Stimulated activated CD8-positive, alpha-beta memory T cell treated with anti-CD3 and anti-CD28 coated beads, Interleukin-15, amount 100 ng/mL, for 48 hours (primary cell): Measurements from ENCODE around the gene MAP2K1.
"Not testable (repeated sequence)": the region's sequence is repeated elsewhere in the genome, so short reads cannot be mapped to it uniquely, and the experiment has no call there.

Experiments used
- DNase-seq, 2 donors: peaks; one replicate each; pipeline ENCODE4 v3.0.0-alpha.2; 2020; ENCODE audit warnings: low read depth in 2 of 2

MAP2K1 gene

GRCh38 chr15:66393037-66393436 lies 6.3 kb downstream of the MAP2K1 start:
- not testable (repeated sequence) for DNase-seq

GRCh38 chr15:66394472-66394871 lies 7.8 kb downstream of the MAP2K1 start:
- DNase-seq: no peak

GRCh38 chr15:66394915-66395314 lies 8.2 kb downstream of the MAP2K1 start:
- DNase-seq: no peak

DNA sequence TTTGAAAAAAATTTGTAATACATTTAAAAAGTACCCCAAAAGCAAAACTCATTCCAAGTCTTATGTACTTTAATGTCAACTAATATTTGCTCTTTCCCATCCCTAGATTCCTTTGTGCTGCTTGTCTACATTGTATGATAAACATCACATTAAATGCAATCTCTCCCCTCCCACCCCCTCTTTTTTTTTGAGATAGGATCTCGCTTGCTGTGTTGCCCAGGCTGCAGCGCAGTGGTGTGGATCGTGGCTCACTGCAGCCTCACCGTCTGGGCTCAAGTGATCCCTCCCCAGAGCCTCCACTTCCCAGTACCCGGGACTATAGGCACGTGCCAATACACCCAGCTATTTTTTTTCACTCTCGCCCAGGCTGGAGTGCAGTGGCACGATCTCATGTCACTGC lies 12.6 kb downstream of the MAP2K1 start:
- no peak for DNase-seq

- no peak for DNase-seq
Measured at GRCh38 chr15:66400351-66400774, 13.7 kb downstream of the MAP2K1 start.

DNA sequence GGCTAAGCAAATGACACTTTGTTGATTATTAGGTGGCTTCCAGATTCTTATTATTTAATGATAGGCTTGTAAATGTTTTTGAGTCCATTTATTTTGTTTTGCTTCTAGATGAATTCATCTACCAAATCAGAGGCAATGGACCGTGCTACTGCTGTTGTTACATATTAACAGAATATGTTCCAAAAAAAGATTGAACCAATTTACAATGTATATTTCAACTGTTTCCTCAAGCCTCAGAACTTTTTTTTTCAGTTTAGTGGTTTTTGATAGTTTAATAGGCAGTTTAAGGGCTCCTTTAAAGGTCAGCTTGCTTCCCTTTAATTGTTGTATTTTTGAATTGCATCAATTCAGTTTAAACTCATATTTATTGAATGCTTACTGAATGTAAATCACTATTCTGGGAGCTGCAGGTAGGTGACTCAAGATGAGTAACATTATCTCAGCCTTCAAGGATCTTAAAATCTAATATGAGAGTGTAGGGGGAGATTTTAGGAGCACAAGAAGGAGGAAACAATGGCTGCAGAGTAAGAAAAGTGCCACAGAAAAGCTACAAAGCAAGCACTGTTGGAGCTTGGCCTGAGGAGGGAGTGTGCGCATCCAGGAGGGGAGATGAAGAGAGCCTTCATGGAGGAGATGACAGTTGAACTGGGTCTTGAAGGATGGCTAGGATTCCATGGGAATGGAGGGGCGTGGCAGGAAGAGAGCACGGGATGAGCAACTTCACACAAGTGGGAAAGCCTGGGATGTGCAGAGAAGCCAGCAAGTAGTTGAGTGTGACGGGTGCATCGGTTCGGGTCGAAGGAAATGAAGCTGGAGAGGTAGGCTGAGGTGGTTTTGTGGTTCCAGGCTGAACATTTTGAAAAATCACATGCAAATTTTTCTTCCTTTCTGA lies 14.7 kb downstream of the MAP2K1 start:
- DNase-seq: no peak

- DNase-seq: no peak
Measured at GRCh38 chr15:66402761-66403284, 16.1 kb downstream of the MAP2K1 start.

DNA sequence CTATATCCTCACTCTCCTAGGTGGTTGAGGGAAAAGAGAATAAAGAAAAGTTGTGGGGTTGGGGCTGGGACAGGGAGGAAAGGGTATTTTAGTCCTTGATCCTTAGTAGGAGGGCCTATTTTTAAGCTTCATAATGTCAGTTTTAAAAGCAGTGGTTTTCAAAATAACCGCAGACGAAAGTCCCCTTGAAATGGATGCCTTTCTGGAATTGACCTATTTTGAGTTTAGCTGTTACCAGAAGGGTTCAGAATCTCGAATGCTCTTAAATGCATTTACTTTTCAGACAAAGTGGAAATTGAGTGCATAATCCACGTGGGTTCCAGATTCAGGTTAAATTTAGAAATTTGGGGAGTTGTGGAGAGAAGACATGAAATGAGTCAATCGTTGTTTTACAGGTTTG lies 16.6 kb downstream of the MAP2K1 start:
- DNase-seq: no peak

- no peak for DNase-seq
Measured at GRCh38 chr15:66404122-66404521, 17.4 kb downstream of the MAP2K1 start.

GRCh38 chr15:66404532-66404931 lies 17.8 kb downstream of the MAP2K1 start:
- DNase-seq: no peak

DNA sequence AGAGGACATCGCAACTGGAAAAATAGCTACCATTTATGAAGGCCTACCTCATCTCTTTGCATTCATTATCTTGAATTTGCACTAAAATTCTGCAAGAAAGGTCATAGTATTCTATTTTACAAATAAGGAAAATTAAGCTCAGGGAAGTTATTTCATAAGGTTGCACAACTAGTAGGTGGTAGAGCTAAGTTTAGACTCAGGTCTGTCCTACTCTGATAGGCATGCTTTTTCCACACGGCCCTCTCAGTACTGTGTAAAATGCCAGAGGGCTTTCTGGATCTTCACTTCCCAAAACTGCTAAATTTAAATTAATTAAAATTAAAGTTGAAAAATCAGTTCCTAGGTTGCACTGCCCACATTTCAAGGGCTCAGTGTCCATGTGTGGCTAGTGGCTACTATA lies 18.3 kb downstream of the MAP2K1 start:
- DNase-seq: no peak

GRCh38 chr15:66405615-66406014 lies 18.9 kb downstream of the MAP2K1 start:
- no peak for DNase-seq

DNA sequence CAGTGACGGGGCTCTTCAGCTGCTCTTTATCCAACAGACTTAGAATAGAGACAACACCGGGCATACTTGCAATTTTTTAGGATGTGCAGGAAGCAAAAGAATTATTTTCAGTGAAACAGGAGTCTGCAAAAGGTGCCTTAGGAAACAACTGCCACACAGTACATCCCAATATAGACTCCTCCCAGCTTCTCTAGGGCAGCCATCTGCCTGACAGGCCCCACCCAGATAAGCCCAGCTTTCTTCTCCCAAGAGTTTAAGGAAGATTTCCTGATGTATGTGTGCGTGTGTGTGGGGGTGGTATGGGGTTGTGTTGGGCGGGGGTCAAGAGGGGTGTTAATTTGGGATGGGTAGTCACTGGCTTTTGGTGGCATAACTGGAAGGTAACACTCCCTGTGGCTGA lies 21.5 kb downstream of the MAP2K1 start:
- no peak for DNase-seq

GRCh38 chr15:66408675-66409282 lies 22.1 kb downstream of the MAP2K1 start:
- DNase-seq: no peak

GRCh38 chr15:66409565-66410108 lies 22.9 kb downstream of the MAP2K1 start:
- no peak for DNase-seq

GRCh38 chr15:66411190-66411589 lies 24.5 kb downstream of the MAP2K1 start:
- DNase-seq: no peak

- DNase-seq: no peak
Measured at GRCh38 chr15:66412220-66412619, 25.5 kb downstream of the MAP2K1 start.

GRCh38 chr15:66413579-66413978 lies 26.9 kb downstream of the MAP2K1 start:
- DNase-seq: no peak

DNA sequence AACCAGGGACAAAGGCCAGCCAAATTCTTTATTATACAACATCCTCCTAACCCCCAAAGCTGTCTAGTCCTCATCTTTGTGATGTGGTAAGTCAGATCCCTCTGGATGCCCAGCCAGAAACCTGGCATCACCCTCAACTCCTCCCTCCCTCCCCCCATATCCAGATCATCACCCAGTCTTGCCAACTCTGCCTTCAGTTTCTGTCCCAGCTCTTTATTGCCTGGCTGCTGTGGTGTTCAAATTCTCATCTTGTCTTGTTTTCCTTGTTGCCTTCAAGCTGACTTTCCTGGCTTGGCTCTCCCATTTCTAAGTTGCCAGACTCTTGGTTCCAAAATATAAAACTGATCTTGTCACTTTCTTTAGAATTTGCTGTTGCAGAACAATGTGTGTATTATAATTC lies 28.6 kb downstream of the MAP2K1 start:
- no peak for DNase-seq

DNA sequence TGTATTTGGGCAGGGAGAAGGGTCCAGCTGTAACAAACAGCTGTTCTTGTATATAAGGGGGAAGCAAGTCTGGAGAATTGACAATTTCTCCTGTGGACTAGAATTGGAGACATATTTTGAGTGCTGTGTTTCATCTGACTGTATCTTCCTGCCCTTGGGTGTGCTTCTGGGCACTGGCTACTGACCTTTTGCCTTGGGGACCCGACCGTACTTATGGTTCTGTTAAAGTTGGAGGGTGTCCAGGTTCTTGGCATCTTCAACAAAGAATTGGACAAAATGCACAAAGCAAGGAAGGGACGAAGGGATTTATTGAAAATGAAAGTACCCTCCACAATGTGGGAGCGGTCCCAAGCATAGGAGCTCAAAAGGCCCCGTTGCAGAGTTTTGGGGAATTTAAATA lies 31.0 kb downstream of the MAP2K1 start:
- DNase-seq: no peak

DNA sequence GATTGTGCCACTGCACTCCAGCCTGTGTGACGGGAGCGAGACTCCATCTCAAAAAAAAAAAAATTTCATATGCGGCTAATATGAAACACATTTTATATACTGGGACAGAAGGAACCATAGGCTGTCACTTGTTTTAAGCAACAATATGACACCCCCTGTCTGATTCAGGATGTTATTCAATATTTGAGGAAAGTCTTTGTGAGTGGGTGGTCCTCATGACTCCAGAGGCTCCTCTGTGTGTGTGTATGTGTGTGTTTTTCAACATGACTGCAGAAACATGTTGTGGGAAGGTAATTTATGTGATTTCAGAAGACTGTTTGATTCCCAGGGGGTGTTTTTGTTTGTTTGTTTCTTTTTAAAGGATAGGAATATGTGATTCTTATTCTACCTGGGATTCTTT lies 32.8 kb downstream of the MAP2K1 start:
- no peak for DNase-seq

DNA sequence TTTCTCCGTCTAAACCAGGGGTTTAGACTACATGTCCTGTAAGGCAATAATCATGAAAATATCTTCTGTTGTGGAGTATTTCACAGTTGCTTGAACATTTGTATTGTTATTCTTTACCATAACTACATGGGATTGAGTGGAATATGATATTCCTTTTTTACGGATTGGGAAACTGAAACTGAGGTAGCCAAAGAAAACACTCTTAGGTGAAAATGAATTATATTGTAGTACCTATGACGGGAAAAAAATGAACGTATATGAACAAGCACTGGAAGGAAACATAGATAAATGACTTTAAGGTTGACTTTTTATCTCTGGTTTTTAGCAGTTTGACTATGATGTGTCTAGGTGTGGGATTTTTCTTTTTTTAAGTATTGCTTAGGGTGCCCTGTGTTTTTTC lies 35.6 kb downstream of the MAP2K1 start:
- DNase-seq: no peak

DNA sequence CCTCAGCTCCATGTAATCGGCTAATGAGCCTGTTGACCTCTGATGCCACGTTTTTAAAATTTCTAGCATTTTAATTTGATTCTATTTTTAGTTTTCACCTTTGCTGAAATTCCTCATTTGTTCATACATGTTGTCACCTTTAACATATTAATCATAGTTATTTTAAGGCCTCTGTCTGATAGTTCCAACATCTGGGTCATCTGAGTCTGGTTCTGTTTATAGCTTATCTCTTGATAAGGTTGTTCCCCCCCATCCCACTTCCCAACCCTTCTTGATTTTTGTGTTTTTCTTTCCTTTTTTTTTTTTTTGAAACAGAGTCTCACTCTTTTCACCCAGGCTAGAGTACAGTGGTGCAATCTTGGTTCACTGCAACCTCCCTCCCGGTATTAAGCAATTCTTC lies 36.4 kb downstream of the MAP2K1 start:
- DNase-seq: no peak
